Upper lobe of left lung (tissue), 6 donors: ENCODE results near the gene NR2F1. TPM values are rescaled to one million over a fixed set of nuclear protein-coding genes. Genes with fewer than 3 reads are reported as not detected.

Experiments used
- ATAC-seq, 2 donors: fragments of 200-7000 bp; cut with Tn5 transposase; one replicate each; pipeline ENCODE4 v1.9.1; 2022; ENCODE audit warnings: mild to moderate bottlenecking in 2 of 2, moderate library complexity in 2 of 2; ENCODE audit not compliant: low FRiP score in 2 of 2
- DNase-seq, 2 donors: peaks; one replicate each; pipeline ENCODE4 v3.0.0-alpha.2; 2019 to 2020
- H3K27ac ChIP-seq, 4 donors: fragments of 200-600 bp; sonication (generic); one replicate each; pipeline ENCODE4 v1.5.1; 2016 to 2019
- H3K27me3 ChIP-seq, 4 donors: fragments of 200-600 bp; sonication (generic); one replicate each; pipeline ENCODE4 v1.5.1; 2017 to 2019
- H3K36me3 ChIP-seq, 4 donors: fragments of 200-600 bp; sonication (generic); one replicate each; pipeline ENCODE4 v1.5.1; 2016 to 2019
- H3K4me1 ChIP-seq, 4 donors: fragments of 200-600 bp; sonication (generic); one replicate each; pipeline ENCODE4 v1.5.1; 2018 to 2019
- H3K4me3 ChIP-seq, 4 donors: fragments of 200-600 bp; sonication (generic); one replicate each; pipeline ENCODE4 v1.5.1; 2017 to 2019; ENCODE audit warnings: mild to moderate bottlenecking in 2 of 4, moderate library complexity in 1 of 4
- H3K9me3 ChIP-seq, 4 donors: fragments of 200-600 bp; sonication (generic); one replicate each; pipeline ENCODE4 v1.5.1; 2018 to 2019
- EP300 ChIP-seq, 4 donors: sonication (generic); formaldehyde crosslinking; IDR thresholded peaks; one replicate each; pipeline ENCODE4 v1.5.1; 2017; ENCODE audit warnings: antibody characterized with exemption in 4 of 4, control low read depth in 2 of 4
- POLR2A ChIP-seq, 4 donors: fragments of 450-650 bp; IDR thresholded peaks; one replicate each; pipeline ENCODE4 v1.5.1; 2016 to 2017; ENCODE audit warnings: antibody characterized with exemption in 4 of 4, mild to moderate bottlenecking in 2 of 4
- POLR2AphosphoS5 ChIP-seq, 2 donors: sonication (generic); formaldehyde crosslinking; IDR thresholded peaks; one replicate each; pipeline ENCODE4 v1.5.1; 2017; ENCODE audit warnings: antibody characterized with exemption in 2 of 2
- WGBS, 2 donors: methylation state at CpG; one replicate each; pipeline ENCODE4 v1.1.5; 2017 to 2018; 5-methylcytosine and 5-hydroxymethylcytosine counted together
- total RNA-seq, 6 donors: library from RNA; depleted of rRNA in 4 of 6; stranded (reverse); fragments of >200 nt in 4 of 6; gene quantifications; one replicate each; pipeline versions ENCODE4 v1.1.0 to v1.2.1, GENCODE V29; 2016 to 2021
- TF ChIP-seq, protein P1 (sequence below), 6 experiments: fragments of 450-650 bp in 4 of 6; fragments of 200-600 bp in 2 of 6; sonication (generic) in 2 of 6; IDR thresholded peaks; one replicate each; pipeline ENCODE4 v1.5.1; 2016 to 2019; ENCODE audit warnings: antibody characterized with exemption in 6 of 6
- donor health status: DM: no; HTN: no; CAD: no; lungs with moderate emphysema.
- donor health status: DM: no; HTN: yes; CAD: no; lungs with severe emphysema.

NR2F1 gene
- total RNA-seq, 6 donors from 2014 or later = 8.9 to 70.3 (median 29.4) TPM

DNA sequence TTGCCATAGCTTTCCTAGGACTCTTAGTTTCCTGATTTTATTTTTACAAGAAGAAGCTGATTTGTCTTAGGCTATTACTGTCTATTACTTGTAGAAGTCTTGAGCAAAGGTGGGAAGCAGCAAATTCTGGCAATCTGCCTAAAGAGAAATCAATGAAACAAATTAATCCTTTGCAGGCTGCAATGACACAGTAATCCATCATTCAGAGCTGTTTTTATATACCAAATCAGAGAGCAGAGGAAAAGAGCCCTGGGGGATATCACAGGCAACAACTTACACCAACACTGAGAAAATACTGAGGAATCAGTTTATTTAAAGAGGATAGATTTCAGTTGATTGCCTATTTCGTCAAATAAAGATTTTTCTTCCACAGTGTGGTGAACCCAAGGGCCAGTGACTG lies 15.6 kb upstream of the NR2F1 start:
- Histone ChIP-seq H3K27me3 (peaks cover 0 to 27% (median 16%) of the 10 kb centered on the region in 4 donors), H3K4me1 (peaks cover 8 to 24% (median 13%) of the 10 kb centered on the region in 4 donors), H3K36me3 (no peaks in the 10 kb centered on the region), H3K9me3 (no peaks in the 10 kb centered on the region), H3K4me3 (no peak overlapping the region), H3K27ac (no peak overlapping the region)
- ATAC-seq (no peak), DNase-seq (no peak)
- WGBS, 2 donors = 71 to 76% methylated on average over 1 of the region's 1 CpG
- TF ChIP-seq EP300 (IDR thresholded peaks at IDR 0.05) = no peak
- TF ChIP-seq POLR2A (IDR thresholded peaks at IDR 0.05) = no peak
- TF ChIP-seq, protein P1, sequence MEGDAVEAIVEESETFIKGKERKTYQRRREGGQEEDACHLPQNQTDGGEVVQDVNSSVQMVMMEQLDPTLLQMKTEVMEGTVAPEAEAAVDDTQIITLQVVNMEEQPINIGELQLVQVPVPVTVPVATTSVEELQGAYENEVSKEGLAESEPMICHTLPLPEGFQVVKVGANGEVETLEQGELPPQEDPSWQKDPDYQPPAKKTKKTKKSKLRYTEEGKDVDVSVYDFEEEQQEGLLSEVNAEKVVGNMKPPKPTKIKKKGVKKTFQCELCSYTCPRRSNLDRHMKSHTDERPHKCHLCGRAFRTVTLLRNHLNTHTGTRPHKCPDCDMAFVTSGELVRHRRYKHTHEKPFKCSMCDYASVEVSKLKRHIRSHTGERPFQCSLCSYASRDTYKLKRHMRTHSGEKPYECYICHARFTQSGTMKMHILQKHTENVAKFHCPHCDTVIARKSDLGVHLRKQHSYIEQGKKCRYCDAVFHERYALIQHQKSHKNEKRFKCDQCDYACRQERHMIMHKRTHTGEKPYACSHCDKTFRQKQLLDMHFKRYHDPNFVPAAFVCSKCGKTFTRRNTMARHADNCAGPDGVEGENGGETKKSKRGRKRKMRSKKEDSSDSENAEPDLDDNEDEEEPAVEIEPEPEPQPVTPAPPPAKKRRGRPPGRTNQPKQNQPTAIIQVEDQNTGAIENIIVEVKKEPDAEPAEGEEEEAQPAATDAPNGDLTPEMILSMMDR (IDR thresholded peaks at IDR 0.05) = no peak
- TF ChIP-seq POLR2AphosphoS5 (IDR thresholded peaks at IDR 0.05) = no peak

DNA sequence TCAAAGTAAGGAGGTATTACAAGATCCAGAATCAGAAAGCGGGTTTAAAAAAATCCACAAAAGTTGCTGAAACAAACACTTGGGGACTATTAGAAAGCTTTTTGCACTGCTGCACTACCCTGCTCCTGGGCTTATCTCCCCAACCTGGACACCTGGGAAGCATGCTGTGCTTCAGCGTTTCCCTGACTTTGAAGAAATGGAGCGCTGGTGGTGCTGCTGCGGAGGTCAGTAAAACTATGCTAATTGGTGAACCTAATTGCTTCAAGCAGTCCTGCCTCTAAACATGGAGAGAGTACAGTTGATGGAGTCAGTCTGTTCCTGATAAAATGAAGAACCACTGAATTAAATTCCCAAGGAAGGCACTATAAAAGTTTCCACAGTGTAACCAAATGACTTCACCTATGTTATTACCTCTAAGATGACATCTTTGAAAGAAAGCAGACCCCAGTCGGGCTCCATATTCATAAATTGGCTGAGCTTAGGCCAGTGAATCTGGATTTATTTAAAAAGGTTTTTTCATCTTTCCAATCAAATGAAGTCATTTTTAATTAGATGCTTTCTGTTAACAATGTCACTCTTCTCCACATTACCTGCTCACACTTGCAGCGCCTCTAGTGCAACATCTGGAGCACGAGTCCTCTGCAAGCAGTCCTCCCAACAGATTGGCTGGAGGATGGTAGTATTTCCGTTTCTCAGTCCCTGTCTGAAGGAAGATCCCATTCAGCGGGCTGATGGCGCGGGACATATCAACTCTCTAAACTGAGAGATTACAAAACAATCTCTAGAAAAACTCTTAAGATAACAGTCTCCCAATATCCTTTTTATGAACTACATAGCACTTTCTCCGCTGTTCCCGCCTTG lies 13.5 kb upstream of the NR2F1 start:
- Histone ChIP-seq H3K27me3 (peaks cover 0 to 40% (median 22%) of the 10 kb centered on the region in 4 donors), H3K9me3 (no peaks in the 10 kb centered on the region), H3K36me3 (no peaks in the 10 kb centered on the region), H3K4me3 (no peak overlapping the region), H3K4me1 (peaks cover 9 to 40% (median 15%) of the 10 kb centered on the region in 4 donors), H3K27ac (no peak overlapping the region)
- TF ChIP-seq EP300 (IDR thresholded peaks at IDR 0.05) (no peak), POLR2A (IDR thresholded peaks at IDR 0.05) (no peak), POLR2AphosphoS5 (IDR thresholded peaks at IDR 0.05) (no peak)
- TF ChIP-seq, protein P1 (IDR thresholded peaks at IDR 0.05) = no peak
- WGBS, 2 donors = 59 to 60% methylated on average over 13 of the region's 13 CpGs
- ATAC-seq = no peak
- no peak for DNase-seq

DNA sequence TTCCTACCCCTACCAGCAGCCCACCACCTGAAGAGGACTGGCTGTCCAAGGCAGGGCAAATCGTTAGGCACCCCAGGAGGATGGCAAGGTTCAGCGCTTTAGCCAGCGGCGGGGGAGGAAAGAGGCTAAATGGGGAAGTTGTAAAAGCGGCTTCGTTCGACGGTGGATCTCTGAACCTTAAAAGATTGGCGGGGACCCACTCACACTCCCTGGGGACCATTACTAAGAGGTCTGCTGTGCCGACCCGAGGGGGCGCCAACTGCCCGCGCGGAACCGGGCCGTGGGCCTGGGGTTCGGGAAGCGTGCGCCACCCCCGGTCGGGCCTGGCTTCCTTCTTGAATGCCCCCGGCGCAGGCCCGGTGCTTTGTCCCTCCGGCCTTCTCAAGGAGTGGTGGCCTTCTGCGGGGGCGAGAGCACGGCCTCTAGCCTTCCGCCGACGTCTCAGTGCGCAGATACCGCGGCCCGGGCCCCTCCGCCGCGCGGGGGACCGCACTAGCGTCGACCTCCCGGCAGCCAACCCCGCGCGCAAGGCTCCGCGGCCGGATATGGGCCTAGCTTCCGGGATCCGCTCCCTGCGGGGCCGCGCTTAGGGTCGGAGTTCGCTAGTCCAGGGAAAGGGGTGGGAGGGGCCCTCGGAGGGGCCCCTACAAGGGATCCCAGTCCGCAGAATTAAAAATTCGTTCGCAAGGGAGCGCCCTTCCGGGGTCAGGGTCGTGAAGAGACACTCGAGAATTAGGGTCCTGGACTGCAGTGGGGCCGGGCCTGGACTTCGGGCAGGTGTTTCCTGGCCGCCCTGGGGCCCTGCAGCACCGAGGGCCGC lies 12.5 kb upstream of the NR2F1 start:
- Histone ChIP-seq H3K4me1 (peaks cover 9 to 40% (median 15%) of the 10 kb centered on the region in 4 donors), H3K4me3 (peak overlapping the region in 3 of 4 donors; percentile 17 to 32 (median 25)), H3K27ac (no peak overlapping the region), H3K36me3 (no peaks in the 10 kb centered on the region), H3K9me3 (no peaks in the 10 kb centered on the region), H3K27me3 (peaks cover 0 to 43% (median 23%) of the 10 kb centered on the region in 4 donors)
- peak; percentile 9 to 15 for ATAC-seq
- TF ChIP-seq, protein P1 (IDR thresholded peaks at IDR 0.05) = no peak
- TF ChIP-seq EP300 (IDR thresholded peaks at IDR 0.05) = no peak
- no peak for TF ChIP-seq POLR2A (IDR thresholded peaks at IDR 0.05)
- no peak for TF ChIP-seq POLR2AphosphoS5 (IDR thresholded peaks at IDR 0.05)
- DNase-seq = peak in 1 of 2 donors; percentile 83
- WGBS, 2 donors = 20 to 35% methylated on average over 27 to 58 of the region's 70 CpGs

DNA sequence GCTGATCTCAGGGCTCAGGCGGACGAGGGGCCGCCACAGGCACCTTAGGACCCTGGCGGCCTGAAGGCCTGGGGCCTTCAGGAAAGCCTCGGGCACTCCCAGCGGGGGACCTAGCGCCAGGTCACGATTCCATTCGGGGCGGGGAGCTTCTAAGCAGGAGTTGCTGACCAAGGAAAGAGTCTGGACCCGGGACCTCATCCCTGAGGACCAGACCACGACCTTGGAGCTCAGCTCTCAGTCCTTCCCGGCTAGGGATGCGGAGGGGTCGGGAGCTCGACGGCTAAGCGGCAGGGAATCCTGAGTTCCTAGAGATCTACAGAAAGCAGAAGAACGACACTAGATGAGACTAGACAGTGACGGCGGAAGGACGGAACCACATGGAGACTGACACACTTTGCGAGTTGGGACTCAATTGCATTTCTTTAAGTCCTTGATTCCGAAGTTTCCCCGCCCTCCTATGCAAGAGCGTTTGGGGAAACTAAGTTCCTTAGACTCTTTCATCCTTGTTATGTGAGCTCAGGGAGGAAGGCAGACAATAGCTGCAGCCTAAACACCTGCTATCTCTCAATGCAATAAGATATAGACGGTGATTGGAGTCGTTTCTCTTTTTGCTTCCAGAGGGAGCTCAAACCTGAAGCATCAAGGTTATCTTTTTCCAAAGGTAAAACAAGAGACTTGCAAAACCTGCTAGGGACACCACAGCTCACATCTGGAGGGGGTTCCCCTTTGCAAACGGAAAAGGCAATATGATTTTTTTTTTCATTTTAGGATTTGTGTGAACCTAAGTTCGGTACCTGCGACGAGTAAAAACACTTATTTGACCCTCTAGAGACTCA lies 11.7 kb upstream of the NR2F1 start:
- Histone ChIP-seq H3K27me3 (peaks cover 0 to 43% (median 23%) of the 10 kb centered on the region in 4 donors), H3K4me1 (peaks cover 9 to 40% (median 15%) of the 10 kb centered on the region in 4 donors), H3K36me3 (no peaks in the 10 kb centered on the region), H3K9me3 (no peaks in the 10 kb centered on the region), H3K4me3 (peak overlapping the region in 2 of 4 donors; percentile 25 to 32), H3K27ac (no peak overlapping the region)
- 42 to 46% methylated on average over 24 to 25 of the region's 32 CpGs for WGBS, 2 donors
- TF ChIP-seq EP300 (IDR thresholded peaks at IDR 0.05) (no peak), POLR2AphosphoS5 (IDR thresholded peaks at IDR 0.05) (no peak), POLR2A (IDR thresholded peaks at IDR 0.05) (no peak)
- TF ChIP-seq, protein P1 (IDR thresholded peaks at IDR 0.05) = no peak
- ATAC-seq (no peak), DNase-seq (peak in 1 of 2 donors; percentile 46)
